ENCODE data around the gene JADE3.
A peak's percentile ranks its signal among the peaks of the same experiment; 100 is the strongest.

The JADE3 gene

GRCh38 chrX:47047989-47048388, 135.8 kb downstream of the JADE3 start:
- no peak for DNase-seq

DNA sequence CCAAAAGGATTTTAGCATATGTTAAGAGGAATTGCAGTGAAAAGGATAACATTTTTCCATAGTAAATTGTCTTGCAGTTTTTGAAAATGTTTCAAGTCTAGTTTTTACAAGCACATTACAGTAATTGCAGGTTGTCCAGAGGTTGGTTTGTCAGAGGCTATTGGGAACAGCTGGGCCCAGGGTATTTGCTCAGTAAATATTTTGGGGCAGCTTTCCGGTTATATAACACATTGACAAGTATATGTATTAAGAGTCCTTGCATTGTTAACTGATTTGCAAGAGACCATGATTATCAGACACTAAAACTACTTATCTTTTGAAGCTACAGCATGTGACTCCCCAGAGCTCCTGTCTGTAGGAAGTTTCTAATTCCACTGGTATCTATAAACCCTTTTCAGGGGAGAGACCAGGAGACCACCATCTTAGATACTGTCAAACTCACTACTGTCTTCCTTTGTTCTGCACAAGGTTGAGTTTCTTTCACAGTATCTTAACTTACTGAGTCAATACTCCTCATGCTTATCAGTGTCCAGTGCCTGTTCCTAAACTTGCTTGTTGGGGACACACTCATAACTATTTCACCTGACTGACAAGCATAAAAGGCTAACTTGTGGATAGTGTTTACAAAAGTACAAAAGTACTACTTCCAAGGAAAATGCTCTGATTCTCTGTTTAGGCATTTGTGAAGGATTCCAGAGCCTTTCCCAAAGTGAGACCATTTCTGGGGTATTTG, 147.1 kb downstream of the JADE3 start:
- DNase-seq, result no peak

DNA sequence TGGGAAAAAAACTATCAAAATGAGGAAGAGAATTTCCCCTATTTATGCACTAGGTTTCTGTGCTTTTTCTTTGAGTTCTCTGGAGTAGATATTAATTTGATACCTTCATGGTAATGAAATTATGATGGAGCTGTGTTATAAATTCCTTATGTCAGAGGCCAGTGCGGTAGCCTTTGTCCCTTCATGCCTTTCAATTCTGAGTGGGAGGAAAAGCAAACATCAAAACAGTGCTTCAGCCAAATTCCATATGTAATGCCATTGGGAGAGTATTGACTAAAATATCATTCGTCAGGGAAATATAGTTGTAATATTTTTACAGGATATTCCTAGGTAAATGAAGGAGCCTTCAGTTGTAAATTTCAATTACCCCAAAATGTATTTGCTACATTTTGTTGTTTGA, 148.5 kb downstream of the JADE3 start:
- no peak for DNase-seq

- DNase-seq, result no peak
Observed at GRCh38 chrX:47061238-47061919, 149.2 kb downstream of the JADE3 start.

DNA sequence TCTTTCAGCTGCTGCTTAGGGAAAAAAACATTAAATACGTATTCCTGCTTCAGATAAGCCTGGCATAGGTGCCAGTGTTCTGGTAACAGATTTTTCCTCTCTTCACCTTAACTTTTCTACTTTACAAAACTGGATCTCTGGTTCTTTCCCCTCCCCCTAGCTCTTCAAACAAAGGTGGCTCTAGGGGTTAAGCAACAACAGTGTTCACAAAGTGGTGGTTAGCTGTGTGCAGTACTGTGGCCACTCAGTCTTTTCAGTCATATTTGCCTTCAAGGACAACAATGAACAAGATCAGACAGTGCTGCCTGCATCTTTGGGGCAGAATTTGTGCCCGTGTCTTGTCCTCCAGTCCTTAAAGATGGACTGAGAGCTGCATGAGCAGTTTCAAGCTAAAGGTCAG, 151.0 kb downstream of the JADE3 start:
- DNase-seq, result no peak

GRCh38 chrX:47068214-47068613, 156.0 kb downstream of the JADE3 start:
- no peak for DNase-seq

- no peak for DNase-seq
Observed at GRCh38 chrX:47068720-47069119, 156.5 kb downstream of the JADE3 start.

GRCh38 chrX:47078129-47079043, 166.2 kb downstream of the JADE3 start, which contains the start of gene RGN:
Gene RGN, plus strand, starts transcription at chrX:47078443. Its CDS starts 2,702 bp downstream, at chrX:47081145.
- DNase-seq, result no peak

DNA sequence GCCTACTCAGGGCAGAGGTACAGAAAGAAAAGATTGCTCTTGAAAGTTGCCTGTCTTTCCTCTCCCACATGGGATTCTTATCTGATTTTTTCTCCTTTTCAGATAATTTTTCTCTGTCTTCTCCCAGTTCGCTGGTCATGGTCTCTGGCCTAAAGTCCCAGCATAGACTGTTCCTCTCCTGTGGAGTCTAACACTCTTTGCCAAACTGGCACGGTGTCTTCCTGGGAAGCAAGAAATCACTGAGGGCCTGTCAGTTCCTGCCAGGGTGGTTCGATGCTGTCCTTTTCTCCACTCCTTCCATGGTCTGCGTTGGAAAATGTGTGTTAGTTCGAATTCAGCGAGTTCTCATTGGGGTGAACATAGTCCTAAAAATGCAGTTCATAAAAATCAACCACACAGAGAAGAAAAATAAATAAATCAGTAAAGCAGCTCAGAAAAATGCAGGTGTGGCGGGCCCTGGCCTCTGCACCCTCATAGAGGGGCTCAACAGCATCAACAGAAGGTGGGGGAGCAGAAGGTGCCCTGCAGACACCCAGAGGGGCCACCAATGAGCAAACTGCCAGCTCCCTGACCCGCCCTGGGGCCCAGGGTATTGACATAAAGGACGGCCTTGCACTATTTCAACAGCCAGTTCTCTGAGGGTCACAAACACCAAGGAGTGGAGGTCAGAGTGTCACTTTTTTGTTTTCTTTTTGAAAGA, 168.1 kb downstream of the JADE3 start:
- DNase-seq, result no peak

GRCh38 chrX:47080915-47081236, 168.7 kb downstream of the JADE3 start:
- no peak for DNase-seq

DNA sequence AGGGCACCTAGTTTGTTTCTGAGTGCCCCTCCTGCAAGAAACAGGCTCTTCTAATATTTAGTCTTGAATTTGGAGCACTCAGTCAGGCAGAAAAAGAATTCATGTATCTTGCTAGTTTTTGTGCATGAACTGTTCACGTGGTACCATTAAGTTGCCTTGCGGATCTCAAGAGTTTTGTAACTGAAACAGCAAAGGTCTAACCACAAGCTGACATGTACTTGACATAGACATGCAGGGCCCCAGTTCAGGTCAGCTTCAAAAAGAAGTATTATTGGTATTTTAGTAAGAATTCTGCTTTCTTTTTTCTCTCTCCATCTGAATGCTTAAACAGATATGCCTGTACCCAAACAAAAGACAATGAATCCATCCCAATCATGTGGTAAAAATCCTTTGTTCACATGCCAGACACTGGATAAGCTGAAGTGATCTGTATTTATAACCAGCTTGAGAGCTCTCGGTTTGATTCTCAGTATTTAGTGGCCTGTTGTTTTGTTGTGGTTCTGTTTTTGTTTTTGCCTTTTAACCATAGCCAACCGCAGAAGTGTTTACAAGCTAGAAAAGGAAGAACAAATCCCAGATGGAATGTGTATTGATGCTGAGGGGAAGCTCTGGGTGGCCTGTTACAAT, 179.0 kb downstream of the JADE3 start:
- DNase-seq, result no peak

DNA sequence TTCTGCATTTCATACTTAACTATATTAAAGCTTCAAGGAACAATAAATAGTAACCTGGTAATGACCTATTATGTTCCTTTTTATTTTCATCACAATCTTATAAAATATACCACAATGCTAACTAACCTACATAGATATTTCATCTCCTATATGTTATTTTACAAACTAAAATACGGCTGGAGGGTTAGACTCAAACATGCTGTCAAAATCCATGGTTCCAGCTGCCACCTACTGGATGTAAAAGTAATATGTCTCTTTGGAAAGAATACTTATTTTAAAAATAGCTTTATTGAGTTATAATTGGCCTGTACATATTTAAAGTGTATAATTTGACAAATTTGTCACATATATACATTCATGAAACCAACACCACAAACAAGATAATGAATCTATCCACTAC, 181.0 kb downstream of the JADE3 start:
- peak; percentile 7 for DNase-seq

GRCh38 chrX:47093860-47094259, 181.6 kb downstream of the JADE3 start:
- no peak for DNase-seq

DNA sequence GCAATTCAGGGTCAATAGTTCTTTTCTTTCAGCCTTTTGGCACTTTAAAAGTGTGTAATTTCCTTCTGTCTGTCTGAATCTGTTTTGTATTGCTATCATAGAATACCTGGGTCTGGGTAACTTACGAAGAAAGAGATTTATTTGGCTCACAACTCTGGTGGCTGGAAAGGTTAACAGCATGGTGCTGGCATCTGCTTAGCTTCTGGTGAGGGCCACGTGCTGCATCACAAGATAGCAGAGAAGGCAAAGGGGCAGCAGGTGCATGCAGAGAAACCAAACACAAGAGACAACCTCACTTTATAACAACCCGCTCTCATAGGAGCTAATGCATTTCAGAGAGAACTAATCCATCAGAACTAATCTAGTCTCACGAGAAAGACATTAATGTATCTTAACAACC, 184.8 kb downstream of the JADE3 start:
- DNase-seq, result no peak

- DNase-seq, result no peak
Observed at GRCh38 chrX:47098338-47099094, 186.3 kb downstream of the JADE3 start.

DNA sequence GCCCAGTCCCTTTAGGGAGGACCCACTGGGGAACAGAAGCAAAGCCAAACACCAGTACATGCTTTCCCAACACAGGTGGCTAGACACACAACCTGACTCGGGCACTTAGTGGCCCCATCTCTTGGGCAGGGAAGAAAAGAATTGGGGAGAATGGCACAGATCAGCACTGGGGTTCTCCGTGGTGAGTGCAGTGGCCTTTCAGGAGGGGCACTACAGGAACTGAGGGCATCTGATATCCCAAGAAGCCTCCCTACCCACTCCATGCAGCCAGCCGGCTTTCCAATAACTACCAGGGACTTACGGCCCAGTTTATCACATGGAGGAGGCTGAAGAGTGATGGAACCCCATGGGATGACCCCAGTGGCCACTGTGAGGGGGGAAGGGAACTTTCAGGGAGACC, 189.0 kb downstream of the JADE3 start:
- no peak for DNase-seq

Data from CD4-positive, alpha-beta T cell treated with Interleukin-12 subunit alpha and Interleukin-12 subunit beta, for 1 hour (primary cell).